ENCODE data around the gene SELENOH. TPM values are rescaled to one million over a fixed set of nuclear protein-coding genes. Genes with fewer than 3 reads are reported as not detected.
A peak's percentile ranks its signal among the peaks of the same experiment; 100 is the strongest.

Gene SELENOH
- total RNA-seq, 1 experiment from 2014 or later: 183 TPM

GRCh38 chr11:57781529-57781943 is 40.2 kb downstream of the SELENOH start:
- no peak for DNase-seq (ENCODE audit: low read depth)

- DNase-seq (ENCODE audit: low read depth): no peak
Measured at GRCh38 chr11:57785072-57785471, 43.8 kb downstream of the SELENOH start.

- no peak for DNase-seq (ENCODE audit: low read depth)
Measured at GRCh38 chr11:57786436-57786835, 45.1 kb downstream of the SELENOH start.

GRCh38 chr11:57787006-57787604 is 45.8 kb downstream of the SELENOH start:
- no peak for DNase-seq (ENCODE audit: low read depth)

- DNase-seq (ENCODE audit: low read depth): peak; percentile 41
Measured at GRCh38 chr11:57787920-57788702, 46.8 kb downstream of the SELENOH start.

GRCh38 chr11:57788703-57789088 is 47.4 kb downstream of the SELENOH start:
- DNase-seq (ENCODE audit: low read depth): no peak

- no peak for DNase-seq (ENCODE audit: low read depth)
Measured at GRCh38 chr11:57791321-57792059, 50.2 kb downstream of the SELENOH start.

- DNase-seq (ENCODE audit: low read depth): peak; percentile 43
Measured at GRCh38 chr11:57792060-57792541, 50.8 kb downstream of the SELENOH start.

- DNase-seq (ENCODE audit: low read depth): no peak
Measured at GRCh38 chr11:57792870-57793269, 51.6 kb downstream of the SELENOH start.

Other genes with a start within 250 kb of the SELENOH start
- 5.1 and 7.7 TPM in 2 replicates for gene SLC43A1, start 225.8 kb upstream of the SELENOH start, total RNA-seq (2014; rRNA removed)
- 46.7 and 53.8 TPM in 2 replicates for gene TIMM10, start 210.7 kb upstream of the SELENOH start, total RNA-seq (2014; rRNA removed)
- gene SMTNL1, start 203.9 kb upstream of the SELENOH start, total RNA-seq (2014; rRNA removed): not detected in 2 replicates
- gene UBE2L6, start 173.8 kb upstream of the SELENOH start, total RNA-seq (2014; rRNA removed): 25.8 and 48.2 TPM in 2 replicates
- gene SERPING1, start 143.8 kb upstream of the SELENOH start, total RNA-seq (2014; rRNA removed): 5.2 and 5.4 TPM in 2 replicates
- 0.32 and 0.46 TPM in 2 replicates for gene YPEL4, start 91.6 kb upstream of the SELENOH start, total RNA-seq (2014; rRNA removed)
- 25.3 TPM in 2 replicates for gene CLP1, start 83.7 kb upstream of the SELENOH start, total RNA-seq (2014; rRNA removed)
- 50.3 and 55.1 TPM in 2 replicates for gene ZDHHC5, start 73.4 kb upstream of the SELENOH start, total RNA-seq (2014; rRNA removed)
- gene MED19, start 29.3 kb upstream of the SELENOH start, total RNA-seq (2014; rRNA removed): 27.2 and 35.0 TPM in 2 replicates
- gene TMX2, start 28.9 kb upstream of the SELENOH start, total RNA-seq (2014; rRNA removed): 105 TPM in 2 replicates
- not detected in 2 replicates for gene BTBD18, start 10.3 kb downstream of the SELENOH start, total RNA-seq (2014; rRNA removed)
- 68.5 and 83.3 TPM in 2 replicates for gene CTNND1, start 20.3 kb downstream of the SELENOH start, total RNA-seq (2014; rRNA removed)

Data from LHCN-M2 (cell line).